MV-4-11 (cell line): ENCODE data around the gene PSMB1.

Experiments
- DNase-seq: peaks from one replicate; lab custom pipeline; 2025; lab: John Stamatoyannopoulos, UW

The PSMB1 gene

GRCh38 chr6:170552765-170553533 is at the start of gene PSMB1:
Gene PSMB1 (minus strand): TSS chr6:170553307. CDS start chr6:170553242, 65 bp downstream.
- DNase-seq: peak; percentile 87

- no peak for DNase-seq
Measured at GRCh38 chr6:170597278-170597677, 44.2 kb upstream of the PSMB1 start.

- no peak for DNase-seq
Measured at GRCh38 chr6:170596426-170596825, 43.3 kb upstream of the PSMB1 start.

GRCh38 chr6:170590725-170591124 is 37.6 kb upstream of the PSMB1 start:
- DNase-seq: no peak

GRCh38 chr6:170584954-170585498 is 31.9 kb upstream of the PSMB1 start:
- DNase-seq: no peak

- peak; percentile 92 for DNase-seq
Measured at GRCh38 chr6:170584181-170584953, 31.3 kb upstream of the PSMB1 start, which contains the start of gene PDCD2. Gene PDCD2 (minus strand): TSS chr6:170584637. CDS start chr6:170584581, 56 bp downstream.

- no peak for DNase-seq
Measured at GRCh38 chr6:170583756-170584180, 30.7 kb upstream of the PSMB1 start.

- DNase-seq: no peak
Measured at GRCh38 chr6:170578909-170579308, 25.8 kb upstream of the PSMB1 start.

- DNase-seq: peak; percentile 9
Measured at GRCh38 chr6:170575250-170575649, 22.1 kb upstream of the PSMB1 start.

- no peak for DNase-seq
Measured at GRCh38 chr6:170572704-170573466, 19.8 kb upstream of the PSMB1 start.

GRCh38 chr6:170564936-170565530 is 11.9 kb upstream of the PSMB1 start:
- no peak for DNase-seq

GRCh38 chr6:170561555-170561954 is 8.4 kb upstream of the PSMB1 start:
- DNase-seq: no peak

- no peak for DNase-seq
Measured at GRCh38 chr6:170555305-170555704, 2.2 kb upstream of the PSMB1 start.

- DNase-seq: no peak
Measured at GRCh38 chr6:170554796-170555137, 1.7 kb upstream of the PSMB1 start.

- DNase-seq: peak; percentile 99
Measured at GRCh38 chr6:170554013-170554795, 1.1 kb upstream of the PSMB1 start, which contains the start of gene TBP. Gene TBP (plus strand): TSS chr6:170554369. CDS start chr6:170557030, 2,661 bp downstream.

GRCh38 chr6:170553534-170554012 is 466 bp upstream of the PSMB1 start:
- DNase-seq: peak; percentile 34

- DNase-seq: no peak
Measured at GRCh38 chr6:170545405-170545804, 7.7 kb downstream of the PSMB1 start.

- DNase-seq: no peak
Measured at GRCh38 chr6:170542031-170542719, 10.9 kb downstream of the PSMB1 start.

- DNase-seq: no peak
Measured at GRCh38 chr6:170537329-170537728, 15.8 kb downstream of the PSMB1 start.

- no peak for DNase-seq
Measured at GRCh38 chr6:170536671-170537070, 16.4 kb downstream of the PSMB1 start.
